Thoracic aorta (tissue), 2 donors: ENCODE results near the gene DPEP2. TPM values are rescaled to one million over a fixed set of nuclear protein-coding genes. Genes with fewer than 3 reads are reported as not detected.
A peak's percentile ranks its signal among the peaks of the same experiment; 100 is the strongest.
"Not testable (repeated sequence)": the region's sequence is repeated elsewhere in the genome, so short reads cannot be mapped to it uniquely, and the experiment has no call there.

Experiments
- ATAC-seq: fragments of 150-250 bp; one replicate; pipeline ENCODE4 v1.8.0; 2017; ENCODE audit warnings: low read depth; ENCODE audit not compliant: insufficient number of reproducible peaks, low FRiP score
- DNase-seq: peaks from one replicate; pipeline ENCODE4 v3.0.0-alpha.2; 2020; ENCODE audit warnings: low spot score
- H3K27ac ChIP-seq, 2 donors: fragments of 200-600 bp; sonication (generic); 1 replicate in 1 of 2; 2 replicates in 1 of 2; pipeline ENCODE4 v1.5.1; 2016; ENCODE audit warnings: mild to moderate bottlenecking in 2 of 2, moderate library complexity in 2 of 2
- H3K27me3 ChIP-seq: fragments of 200-600 bp; sonication (generic); replicated peaks from 2 replicates; pipeline ENCODE4 v1.6.0; 2016; ENCODE audit warnings: mild to moderate bottlenecking; ENCODE audit not compliant: insufficient read depth
- H3K36me3 ChIP-seq: fragments of 200-600 bp; sonication (generic); one replicate; pipeline ENCODE4 v1.5.1; 2016
- H3K4me1 ChIP-seq, 2 donors: fragments of 200-600 bp; sonication (generic); 1 replicate in 1 of 2; 2 replicates in 1 of 2; pipeline versions ENCODE4 v1.5.1 to v1.6.0; 2016; ENCODE audit warnings: low read depth in 2 of 2, mild to moderate bottlenecking in 1 of 2; ENCODE audit not compliant: control insufficient read depth in 1 of 2
- H3K4me3 ChIP-seq: fragments of 200-600 bp; sonication (generic); 2 replicates; pipeline ENCODE4 v1.5.1; 2016; ENCODE audit warnings: mild to moderate bottlenecking
- H3K9me3 ChIP-seq: fragments of 200-600 bp; sonication (generic); 2 replicates; pipeline ENCODE4 v1.5.1; 2016
- total RNA-seq, 2 donors: library from RNA; depleted of rRNA; stranded (reverse); fragments of >200 nt; gene quantifications; one replicate each; pipeline versions ENCODE4 v1.1.0 to v1.2.3, GENCODE V29; 2016
- TF ChIP-seq, protein P1 (sequence below): fragments of 200-600 bp; sonication (generic); IDR thresholded peaks from one replicate; pipeline ENCODE4 v1.5.1; 2019; ENCODE audit warnings: antibody characterized with exemption

DPEP2 gene
- total RNA-seq, 2 donors from 2014 or later, result 0.81 to 6.1 TPM

DNA sequence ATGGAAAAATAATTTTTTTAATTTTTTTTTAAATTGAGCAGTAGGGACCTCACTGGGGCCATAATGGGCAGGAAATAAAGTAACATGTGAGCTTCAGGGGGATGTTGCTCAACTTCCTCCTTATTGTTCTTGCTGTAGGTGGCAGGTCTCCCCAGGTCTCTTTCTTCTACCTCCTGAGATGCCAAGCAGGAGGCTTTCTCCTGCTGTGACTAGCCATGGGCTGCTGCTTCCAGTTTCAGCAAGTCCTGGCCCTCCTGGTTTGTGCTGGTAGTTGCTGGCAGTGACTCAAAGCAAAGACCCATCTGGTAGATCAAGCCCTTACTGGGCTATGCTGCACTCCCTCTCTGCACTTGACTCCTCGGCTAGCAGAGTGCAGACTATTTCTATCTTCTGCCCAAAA is 14.2 kb upstream of the DPEP2 start:
- ATAC-seq (no peak), DNase-seq (no peak)
- Histone ChIP-seq H3K36me3 (no peaks in the 10 kb centered on the region), H3K4me1 (no peaks in the 10 kb centered on the region), H3K4me3 (no peak overlapping the region), H3K27me3 (no peaks in the 10 kb centered on the region), H3K27ac (no peak overlapping the region), H3K9me3 (no peaks in the 10 kb centered on the region)
- TF ChIP-seq, protein P1, sequence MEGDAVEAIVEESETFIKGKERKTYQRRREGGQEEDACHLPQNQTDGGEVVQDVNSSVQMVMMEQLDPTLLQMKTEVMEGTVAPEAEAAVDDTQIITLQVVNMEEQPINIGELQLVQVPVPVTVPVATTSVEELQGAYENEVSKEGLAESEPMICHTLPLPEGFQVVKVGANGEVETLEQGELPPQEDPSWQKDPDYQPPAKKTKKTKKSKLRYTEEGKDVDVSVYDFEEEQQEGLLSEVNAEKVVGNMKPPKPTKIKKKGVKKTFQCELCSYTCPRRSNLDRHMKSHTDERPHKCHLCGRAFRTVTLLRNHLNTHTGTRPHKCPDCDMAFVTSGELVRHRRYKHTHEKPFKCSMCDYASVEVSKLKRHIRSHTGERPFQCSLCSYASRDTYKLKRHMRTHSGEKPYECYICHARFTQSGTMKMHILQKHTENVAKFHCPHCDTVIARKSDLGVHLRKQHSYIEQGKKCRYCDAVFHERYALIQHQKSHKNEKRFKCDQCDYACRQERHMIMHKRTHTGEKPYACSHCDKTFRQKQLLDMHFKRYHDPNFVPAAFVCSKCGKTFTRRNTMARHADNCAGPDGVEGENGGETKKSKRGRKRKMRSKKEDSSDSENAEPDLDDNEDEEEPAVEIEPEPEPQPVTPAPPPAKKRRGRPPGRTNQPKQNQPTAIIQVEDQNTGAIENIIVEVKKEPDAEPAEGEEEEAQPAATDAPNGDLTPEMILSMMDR, result no peak

- not testable (repeated sequence) for H3K4me1 ChIP-seq, H3K9me3 ChIP-seq, H3K27ac ChIP-seq, H3K27me3 ChIP-seq, H3K4me3 ChIP-seq, DNase-seq, ATAC-seq, H3K36me3 ChIP-seq
Observed at GRCh38 chr16:68009872-68010271, 10.6 kb upstream of the DPEP2 start.

GRCh38 chr16:68009157-68009735 is 10.0 kb upstream of the DPEP2 start:
- no peaks in the 10 kb centered on the region for H3K9me3 ChIP-seq
- TF ChIP-seq, protein P1, result no peak
- H3K36me3 ChIP-seq, result no peaks in the 10 kb centered on the region
- DNase-seq, result no peak
- H3K4me1 ChIP-seq, result no peaks in the 10 kb centered on the region
- no peak for ATAC-seq
- H3K4me3 ChIP-seq, result no peak overlapping the region
- no peaks in the 10 kb centered on the region for H3K27me3 ChIP-seq
- no peak overlapping the region for H3K27ac ChIP-seq

GRCh38 chr16:68005786-68006286 is 6.6 kb upstream of the DPEP2 start:
- no peak for ATAC-seq
- Histone ChIP-seq H3K4me1 (no peaks in the 10 kb centered on the region), H3K36me3 (no peaks in the 10 kb centered on the region), H3K27me3 (no peaks in the 10 kb centered on the region), H3K9me3 (no peaks in the 10 kb centered on the region), H3K4me3 (no peak overlapping the region), H3K27ac (peak overlapping the region in 1 of 2 donors; percentile 49)
- no peak for DNase-seq
- TF ChIP-seq, protein P1, result no peak

- Histone ChIP-seq H3K9me3 (no peaks in the 10 kb centered on the region), H3K4me1 (no peaks in the 10 kb centered on the region), H3K27me3 (no peaks in the 10 kb centered on the region), H3K36me3 (no peaks in the 10 kb centered on the region), H3K4me3 (no peak overlapping the region), H3K27ac (peak overlapping the region in 1 of 2 donors; percentile 49)
- TF ChIP-seq, protein P1, result no peak
- DNase-seq (no peak), ATAC-seq (no peak)
Observed at GRCh38 chr16:68005211-68005610, 5.9 kb upstream of the DPEP2 start.

DNA sequence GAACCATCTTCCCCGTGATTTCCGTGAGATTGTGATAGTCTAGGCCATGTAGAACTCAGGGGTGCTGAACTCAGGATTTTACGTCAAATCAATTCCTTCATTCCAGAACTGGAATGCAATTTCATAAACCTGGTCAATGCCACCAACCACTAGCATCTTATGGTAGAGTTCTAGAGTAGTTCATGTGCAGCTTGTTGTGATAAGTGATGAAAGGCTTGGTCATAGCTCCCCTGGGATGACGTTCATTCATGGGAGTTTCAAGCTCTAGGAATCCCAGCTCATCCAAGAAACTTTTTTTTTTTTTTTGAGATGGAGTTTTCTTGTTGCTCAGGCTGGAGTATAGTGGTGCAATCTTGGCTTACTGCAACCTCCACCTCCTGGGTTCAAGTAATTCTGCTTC is 3.7 kb upstream of the DPEP2 start:
- no peak for DNase-seq
- Histone ChIP-seq H3K9me3 (no peaks in the 10 kb centered on the region), H3K36me3 (no peaks in the 10 kb centered on the region), H3K4me1 (no peaks in the 10 kb centered on the region), H3K27me3 (no peaks in the 10 kb centered on the region), H3K4me3 (no peak overlapping the region), H3K27ac (no peak overlapping the region)
- no peak for ATAC-seq
- TF ChIP-seq, protein P1, result no peak
